ENCODE data around the gene C1QTNF3. TPM values are rescaled to one million over a fixed set of nuclear protein-coding genes. Genes with fewer than 3 reads are reported as not detected.

Gene C1QTNF3
- total RNA-seq, 1 donor from 2014 or later = 1.5 TPM

GRCh38 chr5:33969572-33970452, 73.2 kb downstream of the C1QTNF3 start:
- peak; percentile 89 for TF ChIP-seq CTCF (IDR thresholded peaks at IDR 0.05)
- Mint-ChIP-seq H3K27me3 (ENCODE audit: low read depth) (no peaks in the 10 kb centered on the region), H3K27ac (ENCODE audit: unreplicated experiment) (no peak overlapping the region), H3K4me1 (ENCODE audit: low read depth) (no peaks in the 10 kb centered on the region), H3K36me3 (ENCODE audit: low read depth) (no peaks in the 10 kb centered on the region), H3K9me3 (ENCODE audit: low read depth) (no peaks in the 10 kb centered on the region), H3K4me3 (ENCODE audit: unreplicated experiment) (no peak overlapping the region)
- no peak for DNase-seq (ENCODE audit: low spot score)

- Mint-ChIP-seq H3K27me3 (ENCODE audit: low read depth) (no peaks in the 10 kb centered on the region), H3K9me3 (ENCODE audit: low read depth) (no peaks in the 10 kb centered on the region), H3K27ac (ENCODE audit: unreplicated experiment) (no peak overlapping the region), H3K4me3 (ENCODE audit: unreplicated experiment) (no peak overlapping the region), H3K36me3 (ENCODE audit: low read depth) (no peaks in the 10 kb centered on the region), H3K4me1 (ENCODE audit: low read depth) (no peaks in the 10 kb centered on the region)
- no peak for TF ChIP-seq CTCF (IDR thresholded peaks at IDR 0.05)
- DNase-seq (ENCODE audit: low spot score) = no peak
Measured at GRCh38 chr5:33968211-33969005, 74.6 kb downstream of the C1QTNF3 start.

Other genes with a start within 250 kb of the C1QTNF3 start
- gene ADAMTS12, start 151.2 kb downstream of the C1QTNF3 start, total RNA-seq = 13.1 to 32.9 TPM (median 32.9 TPM) in 3 replicates
- not detected in 3 replicates for gene RXFP3, start 106.8 kb downstream of the C1QTNF3 start, total RNA-seq
- gene SLC45A2, start 58.5 kb downstream of the C1QTNF3 start, total RNA-seq = 0.12 to 0.51 TPM in 2 of 3 replicates, not detected in the other
- 13.7 to 20.4 TPM (median 15.3 TPM) in 3 replicates for gene AMACR, start 35.2 kb downstream of the C1QTNF3 start, total RNA-seq